GM19035 (cell line): Measurements from ENCODE around the gene MMP24OS.

Source experiments
- ATAC-seq: cut with Tn5 transposase; IDR thresholded peaks from one replicate; pipeline ENCODE4 v1.9.1; 2021; ENCODE audit not compliant: unreplicated experiment

The MMP24OS gene

DNA sequence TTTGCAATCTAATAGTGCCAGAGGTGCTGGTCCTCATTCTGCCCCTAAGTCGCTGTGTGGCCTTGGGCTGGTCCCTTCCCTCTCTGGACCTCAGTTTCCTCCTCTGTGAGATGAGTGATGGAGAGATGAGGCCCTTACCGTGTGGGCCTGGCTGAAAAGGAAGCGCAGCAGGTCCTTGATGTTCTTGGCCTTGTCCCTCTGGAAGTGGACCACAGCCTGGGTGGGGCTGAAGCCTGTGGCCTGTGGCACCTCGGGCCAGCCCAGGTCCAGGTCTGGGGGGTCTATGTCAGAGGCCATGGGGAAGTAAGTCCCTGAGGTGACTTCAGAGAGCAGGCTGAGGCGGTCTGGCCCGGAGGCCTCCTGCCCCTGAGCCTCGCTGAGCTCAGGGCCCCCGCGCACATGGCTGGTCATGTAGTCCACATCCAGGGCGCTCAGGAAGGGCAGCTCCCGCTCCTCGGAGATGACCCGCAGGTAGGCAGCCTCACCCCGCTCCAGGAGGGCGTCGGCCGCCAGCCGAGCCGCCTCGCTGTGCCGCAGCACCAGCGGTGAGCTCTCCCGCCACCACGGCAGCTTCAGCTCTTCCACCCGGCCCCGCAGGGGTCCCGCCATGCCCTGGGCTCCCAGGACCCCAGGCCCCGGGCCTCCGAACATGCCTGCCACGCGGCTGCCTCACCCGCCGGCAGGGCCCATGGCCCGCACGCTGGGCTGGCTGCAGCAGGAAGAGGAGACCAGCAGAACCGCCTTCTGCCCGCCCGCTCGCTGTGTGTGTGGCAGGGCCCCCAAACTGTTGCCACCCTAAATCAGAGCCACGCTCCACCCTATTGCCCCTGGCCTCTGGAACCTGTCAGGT, 14.0 kb upstream of the MMP24OS start, which contains the start of gene FAM83C:
TSS of gene FAM83C (minus strand) at position 772 of the 850 bp plus-strand sequence. CDS start at position 651, 121 bp downstream.
- ATAC-seq, result no peak

DNA sequence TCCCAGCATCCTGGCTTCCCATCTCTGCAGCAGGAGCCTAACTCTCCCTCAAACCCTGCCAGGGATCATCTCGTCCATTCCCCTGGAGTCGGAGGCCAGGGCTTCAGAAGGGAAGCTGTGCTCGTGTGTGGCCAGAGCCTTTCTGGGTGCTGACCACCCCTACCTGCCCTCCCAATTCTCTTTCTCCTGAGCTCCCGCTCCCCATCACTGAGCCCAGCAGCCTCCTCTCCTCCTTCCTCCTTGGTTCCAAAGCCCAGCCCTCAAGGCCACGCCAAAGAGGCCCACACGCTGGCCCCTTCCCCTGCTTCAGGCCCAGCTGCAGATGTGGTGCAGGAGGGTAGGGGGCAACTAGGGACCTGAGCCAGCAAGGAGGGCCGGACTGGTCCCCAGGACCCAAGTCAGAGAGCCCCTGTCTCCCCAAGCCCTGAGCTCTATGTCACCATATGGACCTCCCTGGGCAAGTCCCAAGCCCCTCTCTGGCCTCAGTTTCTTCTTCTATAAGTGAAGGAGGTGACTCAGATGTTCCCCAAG, 13.0 kb upstream of the MMP24OS start:
- ATAC-seq, result no peak

DNA sequence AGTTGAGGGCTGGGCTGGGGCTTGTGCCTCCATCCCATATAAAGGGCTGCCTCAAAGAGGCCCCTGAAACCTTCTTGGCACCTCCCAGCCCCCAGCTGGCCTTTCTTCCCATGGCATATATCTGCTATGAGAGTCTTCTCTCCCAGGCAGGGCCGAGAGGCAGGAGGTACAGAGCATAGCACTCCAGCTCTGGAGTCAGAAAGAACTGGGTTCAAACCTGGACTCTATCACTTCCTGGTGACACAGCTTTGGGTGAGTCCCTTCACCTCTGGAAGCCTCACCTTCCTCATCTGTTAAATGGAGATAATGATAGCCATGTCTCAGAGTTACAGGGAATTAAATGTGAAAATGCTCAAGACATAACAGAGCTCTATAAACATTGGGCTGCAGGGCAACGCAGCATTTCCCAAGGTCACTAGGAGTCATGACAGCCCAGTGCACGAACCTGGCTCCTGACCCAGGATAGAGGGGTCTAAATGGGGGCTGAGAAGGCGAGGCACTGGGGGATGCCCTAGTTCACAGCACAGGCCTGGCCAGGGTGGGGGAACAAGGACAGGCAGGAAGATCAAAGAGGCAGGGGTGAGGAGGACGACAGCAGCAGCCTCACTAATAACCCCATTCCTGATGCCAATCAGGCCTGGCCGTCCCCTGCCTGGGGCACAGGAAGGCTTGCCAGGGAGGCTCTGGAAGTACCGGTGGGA, 12.4 kb upstream of the MMP24OS start:
- no peak for ATAC-seq

DNA sequence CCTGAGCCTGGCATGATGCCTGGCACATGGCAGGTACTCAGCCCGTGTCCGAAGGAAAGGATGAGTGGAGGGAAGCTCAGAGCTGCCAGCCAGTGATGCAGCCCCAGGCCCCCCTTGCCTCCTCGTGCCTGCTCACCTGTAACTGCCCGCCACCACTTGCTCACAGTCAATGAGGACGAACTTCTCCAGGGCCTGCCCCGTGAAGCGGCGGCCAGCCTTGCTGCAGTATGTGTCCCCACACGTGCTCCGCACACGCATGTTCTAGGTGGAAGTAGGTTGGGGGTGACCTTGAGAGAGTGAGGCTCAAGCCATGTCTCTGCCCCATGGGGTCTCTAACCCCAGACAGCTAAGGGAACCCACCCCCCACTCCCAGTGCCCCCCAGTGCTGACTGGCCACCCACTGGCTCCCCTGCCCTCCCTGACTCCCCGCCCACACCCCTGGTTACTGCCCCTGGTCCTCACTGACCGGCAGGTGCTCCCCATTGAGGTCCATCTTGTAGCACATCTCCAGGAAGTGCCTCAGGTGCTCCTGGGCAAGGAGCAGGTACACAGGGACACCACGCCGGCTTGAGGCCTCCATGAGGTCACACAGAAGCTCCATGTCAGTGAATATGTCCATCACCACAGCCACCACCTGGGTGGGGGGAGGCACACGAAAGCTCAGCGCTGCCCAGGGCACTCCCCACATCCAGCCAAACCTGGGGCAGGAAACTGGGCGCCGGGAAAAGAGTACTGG, 10.6 kb upstream of the MMP24OS start:
- no peak for ATAC-seq

DNA sequence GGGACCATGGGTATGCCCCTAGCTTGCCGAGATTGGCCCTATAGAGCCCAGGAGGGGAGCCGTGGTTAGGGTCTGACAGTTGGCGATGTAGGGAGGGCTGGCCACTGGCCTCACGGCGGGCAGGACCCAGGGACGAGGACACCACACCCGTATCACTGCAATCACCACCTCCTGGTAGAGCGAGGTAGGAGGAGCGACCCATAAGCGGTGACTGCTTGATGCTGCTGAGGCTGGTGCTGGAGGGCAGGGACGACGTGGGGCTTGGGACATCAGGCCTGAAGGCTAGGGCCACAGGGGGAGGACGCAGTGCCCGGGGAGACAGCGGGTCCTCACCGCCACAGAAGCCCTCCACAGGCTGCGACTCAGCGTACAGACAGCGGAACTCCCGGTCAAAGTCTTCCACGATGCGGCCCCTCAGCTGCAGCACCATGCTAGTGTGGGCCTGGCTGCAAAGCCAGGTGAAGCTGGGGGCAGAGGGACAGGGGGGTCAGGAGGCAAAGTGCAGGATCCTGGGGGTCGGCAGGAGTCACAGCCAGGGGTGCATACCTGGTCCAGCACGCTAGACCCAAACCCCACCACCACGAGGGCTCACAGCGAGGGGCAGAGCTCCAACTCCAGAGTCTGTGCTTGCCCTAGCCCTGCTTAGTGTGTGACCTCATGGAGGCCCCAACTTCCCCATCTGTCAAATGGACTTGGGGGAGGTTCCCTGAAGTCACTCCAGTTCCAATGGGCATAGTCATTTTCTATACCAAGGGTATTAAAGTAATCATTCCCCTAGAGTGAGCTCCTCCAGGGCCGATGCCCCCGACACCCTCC, 9.8 kb upstream of the MMP24OS start:
- ATAC-seq, result no peak

DNA sequence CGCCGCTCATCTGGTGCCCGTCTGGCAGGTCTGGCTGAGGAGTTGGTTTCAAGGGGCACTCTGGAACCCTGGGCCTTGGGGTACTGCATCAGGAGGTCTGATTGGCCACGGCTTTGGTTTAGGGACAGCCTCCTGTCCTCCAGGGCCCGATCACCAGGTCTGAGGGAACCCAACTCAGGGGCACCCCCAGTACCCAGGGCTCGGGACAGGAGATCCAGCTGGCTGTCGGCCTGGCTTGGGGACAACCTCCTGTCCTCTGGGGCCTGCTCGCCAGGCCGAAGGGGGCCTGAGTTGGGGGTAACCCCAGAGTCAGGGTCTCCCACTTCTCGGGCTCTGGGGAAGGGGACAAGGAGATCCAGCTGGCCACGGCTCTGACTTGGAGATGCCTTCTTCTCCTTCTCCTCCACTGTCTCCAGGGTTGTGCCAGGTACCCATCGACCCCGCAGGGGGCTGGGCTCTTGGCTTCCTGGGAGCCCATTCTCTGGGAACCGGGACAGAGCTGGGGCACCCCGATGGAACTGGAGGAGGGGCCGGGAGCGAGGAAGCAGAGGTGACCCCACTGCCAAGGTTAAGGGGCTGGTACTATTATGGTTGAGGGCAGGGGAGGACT, 9.1 kb upstream of the MMP24OS start:
- ATAC-seq, result no peak

DNA sequence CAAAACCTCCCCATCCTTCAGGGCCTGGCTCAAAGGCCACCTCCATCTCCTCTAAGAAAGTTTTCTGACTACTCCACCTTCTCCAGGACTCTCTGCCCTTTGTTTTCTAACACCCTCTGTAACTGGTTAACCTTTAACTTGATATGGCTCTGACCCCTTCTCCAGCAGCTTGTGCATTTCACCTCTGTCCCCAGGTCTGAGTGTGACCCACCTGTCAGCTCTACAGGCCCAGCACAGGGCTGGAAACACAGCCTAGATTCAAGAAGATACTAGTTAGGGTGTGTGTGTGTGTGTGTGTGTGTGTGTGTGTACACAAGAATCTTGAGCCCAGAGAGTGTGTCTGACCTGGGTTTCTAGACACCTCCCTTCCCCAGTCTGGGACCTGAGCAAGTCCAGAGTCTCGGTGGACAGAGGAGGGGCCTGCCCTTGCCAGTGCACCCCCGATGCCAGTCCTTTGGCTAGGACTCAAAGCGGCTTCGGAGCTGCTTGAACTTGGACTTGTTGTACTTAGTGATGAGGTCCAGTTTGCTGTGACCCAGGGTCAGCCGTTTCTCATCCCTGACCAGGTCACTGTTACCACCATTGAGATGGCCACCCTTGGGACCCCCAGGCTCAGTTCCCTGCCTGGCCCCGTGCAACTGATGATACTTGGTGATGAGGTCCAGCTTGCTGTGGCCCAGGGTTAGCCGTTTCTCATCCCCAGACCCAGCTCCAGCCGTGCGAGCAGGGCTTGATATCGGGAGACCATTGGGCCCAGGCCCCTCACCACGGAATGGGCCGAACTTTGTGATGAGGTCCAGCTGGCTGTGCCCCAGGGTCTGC, 8.4 kb upstream of the MMP24OS start:
- no peak for ATAC-seq

DNA sequence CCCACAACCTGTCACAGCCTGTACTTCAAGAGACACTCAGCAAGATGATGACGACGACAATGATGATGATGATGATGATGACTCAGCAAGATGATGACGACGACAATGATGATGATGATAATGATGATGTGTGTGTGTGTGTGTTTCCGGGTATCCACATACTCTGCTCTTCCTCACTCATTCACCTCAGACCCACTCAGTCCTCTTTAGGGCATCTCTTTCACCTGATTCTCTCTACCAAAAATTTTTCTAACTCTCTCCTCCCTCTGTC, 7.8 kb upstream of the MMP24OS start:
- no peak for ATAC-seq

DNA sequence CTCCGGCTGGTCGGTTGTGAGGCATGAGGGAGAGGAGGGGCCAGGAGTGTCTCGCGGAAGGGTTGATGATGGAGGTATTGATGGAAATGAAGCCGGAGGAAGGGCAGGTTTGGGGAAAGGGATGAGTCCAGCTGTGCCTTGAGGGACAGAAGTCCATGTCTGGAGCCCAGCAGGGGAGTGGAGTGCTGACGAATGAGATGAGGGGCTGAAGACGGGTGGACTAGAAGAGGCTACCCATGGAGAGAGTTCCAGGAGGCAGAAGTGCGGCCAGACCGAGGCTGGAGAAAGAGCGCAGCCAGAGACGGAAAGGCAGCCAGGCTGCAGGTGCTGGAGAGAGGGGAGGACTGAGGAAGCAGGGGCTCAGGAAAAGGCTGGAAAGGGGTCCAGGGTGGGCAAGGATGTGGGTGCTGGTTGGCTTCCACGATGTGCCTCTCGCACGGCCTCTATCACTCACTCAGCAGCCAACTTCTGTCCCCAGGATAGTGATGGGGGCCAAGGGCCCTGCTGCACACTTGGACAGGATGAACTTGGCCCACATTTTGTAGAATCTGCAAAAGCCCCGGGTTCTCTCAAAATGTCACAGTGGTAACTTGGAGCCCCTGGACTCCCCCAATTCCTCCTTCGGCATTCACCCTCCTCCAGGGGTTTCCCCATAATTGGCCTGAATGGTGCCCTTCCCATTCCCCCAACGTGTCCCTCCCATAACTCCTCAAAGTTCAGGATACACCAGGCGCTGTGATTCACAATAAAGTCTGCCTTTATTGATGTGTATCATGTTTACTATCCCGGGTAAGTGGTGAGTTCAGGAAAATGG, 7.3 kb upstream of the MMP24OS start:
- ATAC-seq, result peak; percentile 3

DNA sequence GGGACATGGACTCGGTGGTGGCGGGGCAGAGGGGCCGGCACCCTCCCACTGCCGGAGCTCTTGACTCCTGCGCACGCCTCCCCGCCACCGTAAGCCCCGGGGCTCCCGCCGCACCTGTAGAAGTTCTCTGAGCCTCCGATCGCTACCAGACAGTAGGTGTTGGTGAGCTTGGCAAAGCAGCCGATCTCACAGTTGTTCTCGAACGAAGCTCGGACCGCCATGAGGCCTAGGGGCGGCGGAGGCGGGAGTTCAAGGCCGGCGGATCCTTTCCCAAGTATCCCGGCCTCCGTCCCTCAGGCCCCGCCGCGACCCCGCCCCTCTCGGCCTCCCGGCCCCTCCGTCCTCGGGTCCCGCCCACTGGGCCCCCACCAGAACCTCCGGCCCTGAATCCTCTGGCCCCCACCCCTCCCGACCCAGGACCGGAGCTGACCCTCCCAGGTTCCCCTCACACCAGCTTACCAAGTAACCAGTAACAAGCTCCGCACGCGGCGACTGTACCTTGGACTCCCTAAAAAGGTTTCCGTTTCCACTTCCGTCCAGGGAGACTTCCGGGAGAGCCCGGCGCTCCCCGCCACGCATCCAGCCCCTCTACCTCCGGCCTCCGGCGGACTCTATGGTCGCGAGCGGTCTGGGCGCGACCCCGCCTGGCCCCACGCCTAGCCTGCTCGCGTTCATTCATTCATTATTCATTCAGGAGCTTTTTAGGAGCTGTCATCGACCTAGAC, 6.5 kb upstream of the MMP24OS start, which contains the start of gene EIF6:
TSS of gene EIF6 (minus strand) at position 506 of the 725 bp plus-strand sequence. CDS start at position 221, 285 bp downstream.
- ATAC-seq, result peak; percentile 73

DNA sequence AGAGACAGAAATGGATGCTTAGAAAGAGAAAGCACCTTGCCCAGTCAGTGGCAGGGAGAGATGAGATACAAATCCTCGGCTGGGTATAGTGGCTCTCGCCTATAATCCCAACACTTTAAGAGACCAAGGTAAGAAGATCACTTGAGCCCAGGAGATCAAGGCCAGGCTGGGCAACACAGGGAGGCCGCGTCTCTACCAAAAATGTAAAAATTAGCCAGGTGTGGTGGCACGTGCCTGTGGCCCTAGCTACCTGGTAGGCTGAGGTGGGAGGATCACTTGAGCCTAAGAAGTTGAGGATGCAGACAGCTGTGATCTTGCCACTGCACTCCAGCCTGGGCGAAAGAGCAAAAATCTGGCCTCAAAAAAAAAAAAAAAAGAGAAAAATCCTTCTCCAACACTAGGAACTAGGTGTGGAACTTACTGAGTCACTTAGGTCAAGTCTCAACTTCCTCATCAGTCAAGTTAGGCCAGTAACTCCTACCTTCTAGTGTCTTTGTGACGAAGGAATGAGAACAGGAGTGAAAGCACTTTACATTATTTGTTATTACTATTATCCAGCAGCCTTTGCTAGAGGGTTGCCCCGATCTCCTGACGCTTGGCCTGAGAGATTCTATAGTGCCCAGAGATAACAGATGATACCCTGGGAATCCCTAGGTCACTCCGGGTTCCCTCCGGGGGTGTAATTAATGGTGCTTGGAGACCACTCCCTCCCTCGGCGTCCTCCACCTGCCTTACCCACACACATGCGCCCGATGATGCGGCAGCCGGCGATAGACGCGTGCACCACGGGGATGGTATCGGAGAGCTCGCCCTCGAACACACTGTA, 5.7 kb upstream of the MMP24OS start:
- no peak for ATAC-seq

DNA sequence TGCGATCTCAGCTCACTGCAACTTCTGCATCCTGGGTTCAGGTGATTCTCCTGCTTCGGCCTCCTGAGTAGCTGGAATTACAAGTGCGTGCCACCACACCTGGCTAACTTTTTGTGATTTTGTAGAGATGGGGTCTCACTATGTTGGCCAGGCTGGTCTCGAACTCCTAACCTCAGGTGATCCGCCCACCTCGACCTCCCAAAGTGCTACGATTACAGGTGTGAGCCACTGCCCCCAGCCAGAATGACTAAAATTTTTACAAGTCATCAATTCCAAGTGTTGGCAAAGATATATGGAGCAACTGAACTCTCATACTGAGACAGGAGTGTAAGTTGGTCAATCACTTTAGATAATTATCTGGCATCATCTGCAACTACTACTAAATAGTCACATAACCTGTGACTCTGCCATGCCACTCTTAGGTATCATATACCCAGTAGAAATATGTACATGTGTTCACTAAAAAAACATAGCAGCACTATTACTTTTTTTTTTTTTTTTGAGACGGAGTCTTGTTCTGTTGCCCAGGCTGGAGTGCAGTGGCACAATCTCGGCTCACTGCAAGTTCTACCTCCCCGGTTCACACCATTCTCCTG, 3.7 kb upstream of the MMP24OS start:
- no peak for ATAC-seq

DNA sequence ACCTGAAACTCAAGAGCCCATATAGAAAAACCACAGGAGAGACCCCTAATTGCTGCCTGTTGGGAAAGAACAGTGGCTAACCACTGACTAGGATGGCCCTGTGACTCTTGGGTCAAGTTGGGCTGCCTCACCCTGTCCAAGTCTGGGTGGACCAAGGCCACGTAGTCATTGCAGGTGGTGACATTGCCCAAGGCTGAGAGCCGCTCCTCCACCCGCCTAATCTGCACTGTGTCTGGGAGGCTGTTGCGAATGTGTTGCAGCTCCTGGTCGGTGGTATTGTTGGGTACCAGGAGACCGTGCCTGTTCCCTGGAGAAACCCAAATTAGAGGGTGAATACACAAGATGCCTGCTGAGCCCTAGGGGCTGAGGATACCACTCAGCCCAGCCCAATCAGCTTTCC, 2.6 kb upstream of the MMP24OS start:
- ATAC-seq, result no peak

DNA sequence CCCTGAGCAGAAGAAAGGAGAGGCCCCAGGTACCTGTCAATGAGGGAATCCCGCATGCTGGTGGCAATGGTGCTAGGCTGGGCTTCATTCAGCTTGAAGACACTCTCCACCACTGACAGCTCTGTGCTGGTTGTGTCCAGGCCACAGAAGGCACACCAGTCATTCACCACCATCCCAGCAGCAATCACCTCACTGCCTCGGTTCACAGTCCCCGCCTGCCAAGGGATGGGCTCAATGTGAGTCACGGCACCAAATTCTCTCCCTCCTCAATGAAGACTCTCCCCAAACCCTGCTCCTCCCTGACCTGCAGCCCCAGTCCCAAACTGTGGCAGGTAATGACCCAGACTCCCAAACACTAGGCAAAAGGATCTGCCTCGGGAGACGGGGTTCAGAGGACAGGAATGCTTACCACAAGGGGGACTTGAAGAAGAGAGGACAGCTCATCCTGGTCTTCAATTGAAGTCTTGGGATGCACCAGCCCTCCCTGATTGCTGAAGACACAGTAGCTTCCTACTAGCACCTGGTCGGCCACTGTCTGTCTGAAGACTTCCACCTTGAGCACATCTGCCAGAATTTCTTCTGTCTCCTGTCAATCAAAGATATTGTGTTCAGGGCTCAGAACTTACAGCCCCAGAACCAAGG, 1.7 kb upstream of the MMP24OS start:
- ATAC-seq, result no peak

DNA sequence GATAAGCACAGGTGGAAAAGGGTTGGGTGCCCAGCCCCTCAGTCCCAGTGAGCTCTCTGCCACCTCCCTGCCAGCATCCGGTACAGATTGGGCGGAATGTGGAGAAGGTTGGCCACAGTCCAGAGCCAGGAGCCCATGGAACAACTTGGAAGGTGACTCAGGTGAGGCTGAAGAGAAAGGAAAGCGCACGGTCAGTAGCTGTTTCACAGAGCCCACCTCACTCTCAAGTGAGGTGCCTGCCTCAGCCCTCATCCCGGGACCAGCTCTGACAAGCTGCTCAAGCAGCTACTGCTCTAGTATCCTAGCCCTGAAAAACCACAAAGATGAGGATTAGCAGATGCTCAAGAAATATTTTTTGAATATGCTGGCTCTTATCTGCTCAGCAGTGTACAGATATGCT, 1.1 kb upstream of the MMP24OS start:
- no peak for ATAC-seq

DNA sequence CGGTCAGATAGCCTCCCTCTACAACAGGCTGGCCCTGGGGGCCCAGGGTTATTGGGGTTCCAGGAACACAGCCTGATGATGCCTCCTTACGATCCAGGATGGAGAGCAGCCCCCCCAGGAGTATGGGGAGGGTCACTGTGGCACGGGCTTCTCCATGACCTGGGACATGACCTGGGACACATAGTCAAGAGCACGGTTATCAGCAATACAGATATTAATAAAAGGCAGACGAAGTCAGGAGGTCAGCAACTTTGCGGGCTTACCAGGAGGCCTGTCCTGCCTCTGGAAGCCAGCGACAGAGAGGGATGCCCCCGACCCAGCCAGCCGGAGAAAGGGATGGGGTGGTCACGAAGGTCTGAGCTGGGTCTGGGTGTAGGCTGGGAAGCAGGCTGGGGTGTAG, 795 bp downstream of the MMP24OS start:
- no peak for ATAC-seq
